HEK293 (cell line): ENCODE measurements around the gene SAMD11.

Source experiments
- CTCF ChIA-PET: fragments of 350-600 bp; formaldehyde crosslinking; extraction: SDS; loops from one replicate; lab custom pipeline; 2021; ENCODE audit warnings: antibody characterized with exemption; lab: Yijun Ruan, JAX
- POLR2A ChIA-PET: fragments of 300-600 bp; formaldehyde crosslinking; extraction: SDS; loops from one replicate; lab custom pipeline; 2020; ENCODE audit warnings: antibody characterized with exemption, inconsistent platforms; lab: Yijun Ruan, JAX
- H3K27ac ChIP-seq: fragments of 200-500 bp; sonication (Bioruptor generic); 2 replicates; pipeline ENCODE4 v1.5.1; 2014; ENCODE audit warnings: low read depth, low read length, control low read depth, inconsistent platforms; ENCODE audit errors: extremely low read depth
- H3K36me3 ChIP-seq, 2 experiments: fragments of 200-500 bp in 1 of 2; sonication (Bioruptor generic) in 1 of 2; 1 replicate in 1 of 2; 2 replicates in 1 of 2; pipeline ENCODE4 v1.5.1; 2014 to 2017; ENCODE audit warnings: inconsistent platforms in 2 of 2, low read length in 2 of 2; ENCODE audit not compliant: control insufficient read depth in 2 of 2, insufficient read depth in 1 of 2
- H3K4me1 ChIP-seq: fragments of 200-500 bp; sonication (Bioruptor generic); 2 replicates; pipeline ENCODE4 v1.5.1; 2014; ENCODE audit warnings: mild to moderate bottlenecking, low read length, inconsistent platforms; ENCODE audit not compliant: control insufficient read depth, insufficient read depth
- H3K4me3 ChIP-seq: 2 replicates; pipeline ENCODE4 v1.5.1; 2011; ENCODE audit warnings: low read depth, mild to moderate bottlenecking, control low read depth, low read length, moderate library complexity
- H3K9me3 ChIP-seq: fragments of 200-500 bp; sonication (Bioruptor generic); 2 replicates; pipeline ENCODE4 v1.5.1; 2014; ENCODE audit warnings: low read depth, low read length, inconsistent platforms; ENCODE audit not compliant: control insufficient read depth, insufficient read depth
- FEZF1 ChIP-seq: fragments of 450-650 bp; formaldehyde crosslinking; IDR thresholded peaks from 2 replicates; pipeline ENCODE4 v1.5.1; 2016; ENCODE audit warnings: missing biosample characterization, missing genetic modification characterization
- GLIS1 ChIP-seq: fragments of 450-650 bp; formaldehyde crosslinking; IDR thresholded peaks from 2 replicates; pipeline ENCODE4 v1.5.1; 2016; ENCODE audit warnings: missing biosample characterization, missing genetic modification characterization
- OVOL3 ChIP-seq: fragments of 450-650 bp; formaldehyde crosslinking; IDR thresholded peaks from 2 replicates; pipeline ENCODE4 v1.5.1; 2016; ENCODE audit warnings: missing biosample characterization, missing genetic modification characterization
- PRDM1 ChIP-seq: fragments of 450-650 bp; formaldehyde crosslinking; IDR thresholded peaks from 2 replicates; pipeline ENCODE4; 2016; ENCODE audit warnings: missing biosample characterization, missing genetic modification characterization
- ZBTB21 ChIP-seq: fragments of 450-650 bp; formaldehyde crosslinking; IDR thresholded peaks from 2 replicates; pipeline ENCODE4 v1.5.1; 2017; ENCODE audit warnings: missing biosample characterization, missing genetic modification characterization
- ZBTB7A ChIP-seq: fragments of 450-650 bp; formaldehyde crosslinking; IDR thresholded peaks from 2 replicates; pipeline ENCODE4 v1.5.1; 2016; ENCODE audit warnings: low read depth, missing biosample characterization, missing genetic modification characterization
- ZFHX2 ChIP-seq: fragments of 450-650 bp; formaldehyde crosslinking; conservative IDR thresholded peaks from 2 replicates; pipeline ENCODE4 v1.5.1; 2016; ENCODE audit warnings: missing biosample characterization, missing genetic modification characterization
- ZNF132 ChIP-seq: fragments of 450-650 bp; formaldehyde crosslinking; IDR thresholded peaks from 2 replicates; pipeline ENCODE4 v1.5.1; 2017; ENCODE audit warnings: missing biosample characterization, missing genetic modification characterization, borderline replicate concordance
- ZNF138 ChIP-seq: fragments of 450-650 bp; formaldehyde crosslinking; IDR thresholded peaks from 2 replicates; pipeline ENCODE4 v1.5.1; 2016; ENCODE audit warnings: missing biosample characterization, missing genetic modification characterization, borderline replicate concordance
- ZNF175 ChIP-seq: fragments of 450-650 bp; formaldehyde crosslinking; IDR thresholded peaks from 2 replicates; pipeline ENCODE4 v1.5.1; 2016; ENCODE audit warnings: missing biosample characterization, missing genetic modification characterization
- ZNF184 ChIP-seq: fragments of 450-650 bp; IDR thresholded peaks from 2 replicates; pipeline ENCODE4 v1.5.1; 2018; ENCODE audit warnings: missing biosample characterization, mild to moderate bottlenecking, missing genetic modification characterization
- ZNF214 ChIP-seq: fragments of 450-650 bp; formaldehyde crosslinking; IDR thresholded peaks from 2 replicates; pipeline ENCODE4 v1.5.1; 2017; ENCODE audit warnings: missing biosample characterization, mild to moderate bottlenecking, missing genetic modification characterization, borderline replicate concordance
- ZNF223 ChIP-seq: fragments of 450-650 bp; formaldehyde crosslinking; IDR thresholded peaks from 2 replicates; pipeline ENCODE4 v1.5.1; 2016; ENCODE audit warnings: missing biosample characterization, missing genetic modification characterization
- ZNF274 ChIP-seq, 2 experiments: fragments of 200-500 bp in 1 of 2; fragments of 450-650 bp in 1 of 2; sonication (Bioruptor generic) in 1 of 2; formaldehyde crosslinking in 1 of 2; IDR thresholded peaks; 2 replicates each; pipeline versions ENCODE4 v1.5.1 to v1.6.1; 2014 to 2016; ENCODE audit warnings: borderline replicate concordance in 1 of 2, inconsistent platforms in 1 of 2, low read length in 1 of 2, missing biosample characterization in 1 of 2, missing genetic modification characterization in 1 of 2
- ZNF350 ChIP-seq: fragments of 450-650 bp; formaldehyde crosslinking; IDR thresholded peaks from 2 replicates; pipeline ENCODE4 v1.5.0; 2017; ENCODE audit warnings: missing biosample characterization, mild to moderate bottlenecking, missing genetic modification characterization
- ZNF366 ChIP-seq: fragments of 450-650 bp; formaldehyde crosslinking; conservative IDR thresholded peaks from 2 replicates; pipeline ENCODE4 v1.5.1; 2016; ENCODE audit warnings: missing biosample characterization, missing genetic modification characterization
- ZNF530 ChIP-seq: fragments of 450-650 bp; formaldehyde crosslinking; IDR thresholded peaks from 2 replicates; pipeline ENCODE4 v1.5.1; 2016; ENCODE audit warnings: low read depth, missing biosample characterization, missing genetic modification characterization
- ZNF555 ChIP-seq: fragments of 450-650 bp; formaldehyde crosslinking; conservative IDR thresholded peaks from 2 replicates; pipeline ENCODE4 v1.5.1; 2017; ENCODE audit warnings: missing biosample characterization, mild to moderate bottlenecking, missing genetic modification characterization, inconsistent platforms
- ZNF629 ChIP-seq: fragments of 450-650 bp; formaldehyde crosslinking; IDR thresholded peaks from 2 replicates; pipeline ENCODE4 v1.5.1; 2017; ENCODE audit warnings: missing biosample characterization, missing genetic modification characterization
- ZNF837 ChIP-seq: fragments of 450-650 bp; formaldehyde crosslinking; IDR thresholded peaks from 2 replicates; pipeline ENCODE4 v1.5.1; 2016; ENCODE audit warnings: missing biosample characterization, missing genetic modification characterization
- TF ChIP-seq, protein P1 (sequence below): fragments of 450-650 bp; formaldehyde crosslinking; IDR thresholded peaks from 2 replicates; pipeline ENCODE4 v1.5.1; 2016; ENCODE audit warnings: missing biosample characterization, missing genetic modification characterization
- TF ChIP-seq, protein P2 (sequence below): fragments of 450-650 bp; formaldehyde crosslinking; IDR thresholded peaks from 2 replicates; pipeline ENCODE4 v1.5.1; 2017; ENCODE audit warnings: missing biosample characterization, missing genetic modification characterization
- TF ChIP-seq, protein P3 (sequence below): fragments of 450-650 bp; formaldehyde crosslinking; IDR thresholded peaks from 2 replicates; pipeline ENCODE4 v1.5.1; 2016; ENCODE audit warnings: missing biosample characterization, missing genetic modification characterization
- TF ChIP-seq, protein P4 (sequence below): fragments of 450-650 bp; formaldehyde crosslinking; IDR thresholded peaks from 2 replicates; pipeline ENCODE4 v1.5.1; 2016; ENCODE audit warnings: missing biosample characterization, missing genetic modification characterization, borderline replicate concordance
- TF ChIP-seq, protein P5 (sequence below): fragments of 450-650 bp; formaldehyde crosslinking; IDR thresholded peaks from 2 replicates; pipeline ENCODE4 v1.5.1; 2016; ENCODE audit warnings: missing biosample characterization, missing genetic modification characterization

Gene SAMD11

DNA sequence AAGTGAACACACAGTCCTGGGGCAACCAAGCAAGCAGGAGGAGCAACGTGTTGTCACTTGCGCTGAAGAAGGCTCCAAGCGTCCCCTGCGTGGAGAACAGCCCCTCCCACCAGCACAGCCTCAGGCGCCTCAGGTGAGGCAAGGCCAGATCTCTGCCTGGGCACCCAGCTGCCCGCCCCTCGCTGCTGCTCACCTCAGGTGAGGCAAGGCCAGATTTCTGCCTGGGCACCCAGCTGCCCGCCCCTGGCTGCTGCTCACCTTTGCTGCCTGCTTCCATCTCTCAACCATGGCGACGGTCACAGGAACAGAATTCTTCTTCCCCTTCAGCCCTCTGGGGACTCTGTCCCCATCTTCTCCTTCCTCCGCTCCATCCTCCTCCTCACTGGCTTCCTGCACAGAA lies 32.9 kb downstream of the SAMD11 start (continued):
- TF ChIP-seq, protein P1, sequence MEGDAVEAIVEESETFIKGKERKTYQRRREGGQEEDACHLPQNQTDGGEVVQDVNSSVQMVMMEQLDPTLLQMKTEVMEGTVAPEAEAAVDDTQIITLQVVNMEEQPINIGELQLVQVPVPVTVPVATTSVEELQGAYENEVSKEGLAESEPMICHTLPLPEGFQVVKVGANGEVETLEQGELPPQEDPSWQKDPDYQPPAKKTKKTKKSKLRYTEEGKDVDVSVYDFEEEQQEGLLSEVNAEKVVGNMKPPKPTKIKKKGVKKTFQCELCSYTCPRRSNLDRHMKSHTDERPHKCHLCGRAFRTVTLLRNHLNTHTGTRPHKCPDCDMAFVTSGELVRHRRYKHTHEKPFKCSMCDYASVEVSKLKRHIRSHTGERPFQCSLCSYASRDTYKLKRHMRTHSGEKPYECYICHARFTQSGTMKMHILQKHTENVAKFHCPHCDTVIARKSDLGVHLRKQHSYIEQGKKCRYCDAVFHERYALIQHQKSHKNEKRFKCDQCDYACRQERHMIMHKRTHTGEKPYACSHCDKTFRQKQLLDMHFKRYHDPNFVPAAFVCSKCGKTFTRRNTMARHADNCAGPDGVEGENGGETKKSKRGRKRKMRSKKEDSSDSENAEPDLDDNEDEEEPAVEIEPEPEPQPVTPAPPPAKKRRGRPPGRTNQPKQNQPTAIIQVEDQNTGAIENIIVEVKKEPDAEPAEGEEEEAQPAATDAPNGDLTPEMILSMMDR (tag by site-specific recombination), result no peak
- TF ChIP-seq ZNF214 (tag by site-specific recombination) (no peak), ZNF629 (tag by site-specific recombination) (no peak), ZNF530 (tag by site-specific recombination) (no peak), ZNF366 (tag by site-specific recombination) (no peak), ZNF837 (tag by site-specific recombination) (no peak), PRDM1 (tag by site-specific recombination) (no peak)
- TF ChIP-seq, protein P2, sequence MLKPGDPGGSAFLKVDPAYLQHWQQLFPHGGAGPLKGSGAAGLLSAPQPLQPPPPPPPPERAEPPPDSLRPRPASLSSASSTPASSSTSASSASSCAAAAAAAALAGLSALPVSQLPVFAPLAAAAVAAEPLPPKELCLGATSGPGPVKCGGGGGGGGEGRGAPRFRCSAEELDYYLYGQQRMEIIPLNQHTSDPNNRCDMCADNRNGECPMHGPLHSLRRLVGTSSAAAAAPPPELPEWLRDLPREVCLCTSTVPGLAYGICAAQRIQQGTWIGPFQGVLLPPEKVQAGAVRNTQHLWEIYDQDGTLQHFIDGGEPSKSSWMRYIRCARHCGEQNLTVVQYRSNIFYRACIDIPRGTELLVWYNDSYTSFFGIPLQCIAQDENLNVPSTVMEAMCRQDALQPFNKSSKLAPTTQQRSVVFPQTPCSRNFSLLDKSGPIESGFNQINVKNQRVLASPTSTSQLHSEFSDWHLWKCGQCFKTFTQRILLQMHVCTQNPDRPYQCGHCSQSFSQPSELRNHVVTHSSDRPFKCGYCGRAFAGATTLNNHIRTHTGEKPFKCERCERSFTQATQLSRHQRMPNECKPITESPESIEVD, result no peak

DNA sequence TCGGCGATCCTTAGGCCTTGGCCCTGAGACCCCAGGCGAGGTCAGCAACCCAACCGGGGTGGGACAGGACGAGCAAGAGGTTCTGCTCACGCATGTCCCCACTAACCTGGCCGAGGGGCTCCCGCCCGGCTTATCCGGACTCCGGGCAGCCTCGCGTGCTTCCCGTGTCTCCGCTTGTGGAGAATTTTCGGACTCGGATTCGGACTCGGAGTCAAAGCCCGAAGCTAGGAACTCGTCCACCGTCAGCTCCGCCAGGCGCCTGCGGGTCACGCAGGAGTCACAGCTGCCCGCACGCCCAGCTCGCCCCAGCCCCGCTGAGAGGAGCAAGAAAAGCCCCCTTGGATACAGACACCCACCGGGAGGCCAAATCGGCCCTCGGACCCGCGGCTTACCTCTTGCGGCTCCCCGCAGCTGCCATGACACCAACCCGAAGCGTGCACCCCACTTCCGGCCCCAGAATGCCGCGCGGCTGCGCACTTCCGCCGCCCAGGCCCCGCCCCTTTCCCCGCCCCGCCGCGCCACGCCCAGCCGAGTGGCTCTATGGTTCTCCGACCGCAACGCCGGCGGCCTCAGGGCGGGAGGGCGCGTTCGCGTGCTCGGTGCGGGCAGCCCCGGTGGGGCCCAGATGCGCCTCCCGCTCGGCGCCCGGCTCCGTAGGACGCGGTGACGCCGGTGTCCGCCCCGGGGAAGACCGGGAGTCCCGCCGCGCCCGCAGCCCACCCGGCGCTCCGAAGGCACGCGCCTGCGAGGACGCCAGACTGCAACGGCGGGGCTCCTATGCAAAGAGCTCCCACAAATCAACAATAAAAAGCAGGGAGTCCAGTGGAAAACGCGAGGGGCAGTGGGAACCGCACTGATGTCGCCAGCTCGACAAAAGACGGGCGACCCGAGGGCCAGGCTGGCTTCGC lies 35.4 kb downstream of the SAMD11 start, which contains the start of gene NOC2L:
TSS of gene NOC2L (minus strand) at position 434 of the 908 bp plus-strand sequence. CDS start at position 418, 16 bp downstream.
- Histone ChIP-seq H3K9me3 (no peaks in the 10 kb centered on the region), H3K4me1 (no peaks in the 10 kb centered on the region), H3K4me3 (peak within 1 kb of the TSS; percentile 89), H3K27ac (peak within 1 kb of the TSS; percentile 75; the same call in 1 of the 2 replicates), H3K36me3 (peaks cover 9 to 64% of the 10 kb centered on the region in 2 experiments; a peak in 2 of 3 replicates)
- ChIA-PET POLR2A (interaction anchor here (0.7 to 1.4 kb wide), 4 partner anchors 8 to 41 kb away, joined by 3 to 6 read pairs (median 4); no protein-coding TSS in a partner anchor), CTCF (interaction anchor here (0.6 to 1.1 kb wide), 3 partner anchors 16 to 181 kb away, joined by 3 to 6 read pairs (median 3); no protein-coding TSS in a partner anchor)
- TF ChIP-seq ZNF223 (tag by site-specific recombination), result no peak
- TF ChIP-seq, protein P3, sequence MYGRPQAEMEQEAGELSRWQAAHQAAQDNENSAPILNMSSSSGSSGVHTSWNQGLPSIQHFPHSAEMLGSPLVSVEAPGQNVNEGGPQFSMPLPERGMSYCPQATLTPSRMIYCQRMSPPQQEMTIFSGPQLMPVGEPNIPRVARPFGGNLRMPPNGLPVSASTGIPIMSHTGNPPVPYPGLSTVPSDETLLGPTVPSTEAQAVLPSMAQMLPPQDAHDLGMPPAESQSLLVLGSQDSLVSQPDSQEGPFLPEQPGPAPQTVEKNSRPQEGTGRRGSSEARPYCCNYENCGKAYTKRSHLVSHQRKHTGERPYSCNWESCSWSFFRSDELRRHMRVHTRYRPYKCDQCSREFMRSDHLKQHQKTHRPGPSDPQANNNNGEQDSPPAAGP (tag by site-specific recombination), result peak; percentile 82; the same call in 1 of the 2 replicates
- peak; percentile 55 for TF ChIP-seq GLIS1
- no peak for TF ChIP-seq ZFHX2 (tag by site-specific recombination)
- TF ChIP-seq ZNF555 (tag by site-specific recombination), result no peak
- no peak for TF ChIP-seq ZBTB21 (tag by site-specific recombination)
- TF ChIP-seq OVOL3, result no peak
- TF ChIP-seq, protein P4, sequence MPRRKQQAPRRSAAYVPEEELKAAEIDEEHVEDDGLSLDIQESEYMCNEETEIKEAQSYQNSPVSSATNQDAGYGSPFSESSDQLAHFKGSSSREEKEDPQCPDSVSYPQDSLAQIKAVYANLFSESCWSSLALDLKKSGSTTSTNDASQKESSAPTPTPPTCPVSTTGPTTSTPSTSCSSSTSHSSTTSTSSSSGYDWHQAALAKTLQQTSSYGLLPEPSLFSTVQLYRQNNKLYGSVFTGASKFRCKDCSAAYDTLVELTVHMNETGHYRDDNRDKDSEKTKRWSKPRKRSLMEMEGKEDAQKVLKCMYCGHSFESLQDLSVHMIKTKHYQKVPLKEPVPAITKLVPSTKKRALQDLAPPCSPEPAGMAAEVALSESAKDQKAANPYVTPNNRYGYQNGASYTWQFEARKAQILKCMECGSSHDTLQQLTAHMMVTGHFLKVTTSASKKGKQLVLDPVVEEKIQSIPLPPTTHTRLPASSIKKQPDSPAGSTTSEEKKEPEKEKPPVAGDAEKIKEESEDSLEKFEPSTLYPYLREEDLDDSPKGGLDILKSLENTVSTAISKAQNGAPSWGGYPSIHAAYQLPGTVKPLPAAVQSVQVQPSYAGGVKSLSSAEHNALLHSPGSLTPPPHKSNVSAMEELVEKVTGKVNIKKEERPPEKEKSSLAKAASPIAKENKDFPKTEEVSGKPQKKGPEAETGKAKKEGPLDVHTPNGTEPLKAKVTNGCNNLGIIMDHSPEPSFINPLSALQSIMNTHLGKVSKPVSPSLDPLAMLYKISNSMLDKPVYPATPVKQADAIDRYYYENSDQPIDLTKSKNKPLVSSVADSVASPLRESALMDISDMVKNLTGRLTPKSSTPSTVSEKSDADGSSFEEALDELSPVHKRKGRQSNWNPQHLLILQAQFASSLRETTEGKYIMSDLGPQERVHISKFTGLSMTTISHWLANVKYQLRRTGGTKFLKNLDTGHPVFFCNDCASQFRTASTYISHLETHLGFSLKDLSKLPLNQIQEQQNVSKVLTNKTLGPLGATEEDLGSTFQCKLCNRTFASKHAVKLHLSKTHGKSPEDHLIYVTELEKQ (tag by site-specific recombination), result no peak
- no peak for TF ChIP-seq FEZF1 (tag by site-specific recombination)
- TF ChIP-seq, protein P5, sequence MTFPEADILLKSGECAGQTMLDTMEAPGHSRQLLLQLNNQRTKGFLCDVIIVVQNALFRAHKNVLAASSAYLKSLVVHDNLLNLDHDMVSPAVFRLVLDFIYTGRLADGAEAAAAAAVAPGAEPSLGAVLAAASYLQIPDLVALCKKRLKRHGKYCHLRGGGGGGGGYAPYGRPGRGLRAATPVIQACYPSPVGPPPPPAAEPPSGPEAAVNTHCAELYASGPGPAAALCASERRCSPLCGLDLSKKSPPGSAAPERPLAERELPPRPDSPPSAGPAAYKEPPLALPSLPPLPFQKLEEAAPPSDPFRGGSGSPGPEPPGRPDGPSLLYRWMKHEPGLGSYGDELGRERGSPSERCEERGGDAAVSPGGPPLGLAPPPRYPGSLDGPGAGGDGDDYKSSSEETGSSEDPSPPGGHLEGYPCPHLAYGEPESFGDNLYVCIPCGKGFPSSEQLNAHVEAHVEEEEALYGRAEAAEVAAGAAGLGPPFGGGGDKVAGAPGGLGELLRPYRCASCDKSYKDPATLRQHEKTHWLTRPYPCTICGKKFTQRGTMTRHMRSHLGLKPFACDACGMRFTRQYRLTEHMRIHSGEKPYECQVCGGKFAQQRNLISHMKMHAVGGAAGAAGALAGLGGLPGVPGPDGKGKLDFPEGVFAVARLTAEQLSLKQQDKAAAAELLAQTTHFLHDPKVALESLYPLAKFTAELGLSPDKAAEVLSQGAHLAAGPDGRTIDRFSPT (tag by site-specific recombination), result no peak
- TF ChIP-seq ZNF274 (IDR thresholded peaks at IDR 0.05; ENCODE audit: low read length), result no peak
- TF ChIP-seq ZNF274 (tag by site-specific recombination; IDR thresholded peaks at IDR 0.05; ENCODE audit: borderline replicate concordance), result no peak
- no peak for TF ChIP-seq ZBTB7A (tag by site-specific recombination)
- no peak for TF ChIP-seq ZNF132 (tag by site-specific recombination)
- no peak for TF ChIP-seq ZNF350 (tag by site-specific recombination)
- TF ChIP-seq ZNF184 (tag by site-specific recombination), result no peak
- TF ChIP-seq ZNF138 (tag by site-specific recombination), result no peak
- TF ChIP-seq PRDM1 (tag by site-specific recombination), result no peak
- no peak for TF ChIP-seq ZNF175 (tag by site-specific recombination)
